ENCODE results near the gene AK1. TPM values are rescaled to one million over a fixed set of nuclear protein-coding genes. Genes with fewer than 3 reads are reported as not detected.

AK1 gene
- total RNA-seq, 1 experiment from 2014 or later = 39.2 TPM

GRCh38 chr9:127854960-127855359, 22.5 kb downstream of the AK1 start:
- no peaks in the 10 kb centered on the region for H3K27me3 Mint-ChIP-seq (ENCODE audit: insufficient read depth, unreplicated experiment)
- Histone ChIP-seq H3K36me3 (ENCODE audit: control insufficient read depth, insufficient read depth, low read length) (no peaks in the 10 kb centered on the region), H3K4me3 (ENCODE audit: low read depth, low read length) (no peak overlapping the region), H3K4me1 (peaks cover 9% of the 10 kb centered on the region; the same call in 1 of the 2 replicates), H3K9me3 (peaks cover under 1% of the 10 kb centered on the region; the same call in 1 of the 2 replicates), H3K27me3 (replicated peaks; ENCODE audit: control insufficient read depth, insufficient read depth, low read length) (no peaks in the 10 kb centered on the region)
- no TSS peak for BruUV-seq (replicated peaks)
- no peak for TF ChIP-seq CTCF (IDR thresholded peaks at IDR 0.05; ENCODE audit: insufficient read depth in 1 of 2, low read depth in 1 of 2, low read length in 1 of 2, severe bottlenecking in 1 of 2, unreplicated experiment in 1 of 2)
- no peaks in the 10 kb centered on the region for H3K9me3 Mint-ChIP-seq (ENCODE audit: unreplicated experiment)
- H3K4me3 Mint-ChIP-seq (ENCODE audit: unreplicated experiment) = no peak overlapping the region
- no peak overlapping the region for H3K27ac Mint-ChIP-seq (ENCODE audit: unreplicated experiment)
- no peaks in the 10 kb centered on the region for H3K36me3 Mint-ChIP-seq (ENCODE audit: insufficient read depth, unreplicated experiment)
- POLR2A ChIA-PET = no interaction called here
- peaks cover 7% of the 10 kb centered on the region for H3K4me1 Mint-ChIP-seq (ENCODE audit: low read depth, unreplicated experiment)
- CTCF ChIA-PET = no interaction called here
- intact Hi-C loops (cut with micrococcal nuclease; ENCODE audit: unreplicated experiment) = no loop called here
- no peak for DNase-seq

- Histone ChIP-seq H3K27me3 (replicated peaks; ENCODE audit: control insufficient read depth, insufficient read depth, low read length) (no peaks in the 10 kb centered on the region), H3K4me1 (peaks cover 9% of the 10 kb centered on the region; the same call in 1 of the 2 replicates), H3K36me3 (ENCODE audit: control insufficient read depth, insufficient read depth, low read length) (no peaks in the 10 kb centered on the region), H3K9me3 (peaks cover 7% of the 10 kb centered on the region), H3K4me3 (ENCODE audit: low read depth, low read length) (no peak within 1 kb of the TSS)
- CTCF ChIA-PET = no interaction called here
- Mint-ChIP-seq H3K27me3 (ENCODE audit: insufficient read depth, unreplicated experiment) (no peaks in the 10 kb centered on the region), H3K4me1 (ENCODE audit: low read depth, unreplicated experiment) (peaks cover 6% of the 10 kb centered on the region), H3K27ac (ENCODE audit: unreplicated experiment) (no peak within 1 kb of the TSS), H3K36me3 (ENCODE audit: insufficient read depth, unreplicated experiment) (no peaks in the 10 kb centered on the region), H3K4me3 (ENCODE audit: unreplicated experiment) (no peak within 1 kb of the TSS), H3K9me3 (ENCODE audit: unreplicated experiment) (peaks cover 6% of the 10 kb centered on the region)
- no peak for DNase-seq
- BruUV-seq (replicated peaks) = no TSS peak
- TF ChIP-seq CTCF (IDR thresholded peaks at IDR 0.05; ENCODE audit: insufficient read depth in 1 of 2, low read depth in 1 of 2, low read length in 1 of 2, severe bottlenecking in 1 of 2, unreplicated experiment in 1 of 2) = no peak
- intact Hi-C loops (cut with micrococcal nuclease; ENCODE audit: unreplicated experiment) = no loop called here
- POLR2A ChIA-PET = no interaction called here
These were observed 23.2 kb downstream of the AK1 start, which contains the start of gene ENG for GRCh38 chr9:127854184-127854806. ENG (minus strand) TSS chr9:127854658; CDS start chr9:127854355, 303 bp downstream.

- no peak overlapping the region for H3K4me3 ChIP-seq (ENCODE audit: low read depth, low read length)
- CTCF ChIA-PET = interaction anchor here (0.6 to 1.4 kb wide), 2 partner anchors 29 to 334 kb away, joined by 3 to 6 read pairs; no protein-coding TSS in a partner anchor
These were observed 23.9 kb downstream of the AK1 start for GRCh38 chr9:127853312-127854183.

More at GRCh38 chr9:127853312-127854183, 23.9 kb downstream of the AK1 start:
- BruUV-seq (replicated peaks) = no TSS peak
- H3K27ac Mint-ChIP-seq (ENCODE audit: unreplicated experiment) = no peak overlapping the region
- peaks cover 1% of the 10 kb centered on the region; the same call in 1 of the 2 replicates for H3K4me1 ChIP-seq
- H3K4me3 Mint-ChIP-seq (ENCODE audit: unreplicated experiment) = no peak overlapping the region
- no peaks in the 10 kb centered on the region for H3K36me3 Mint-ChIP-seq (ENCODE audit: insufficient read depth, unreplicated experiment)
- no peak for DNase-seq
- H3K27me3 ChIP-seq (replicated peaks; ENCODE audit: control insufficient read depth, insufficient read depth, low read length) = no peaks in the 10 kb centered on the region
- intact Hi-C loops (cut with micrococcal nuclease; ENCODE audit: unreplicated experiment) = no loop called here
- no peaks in the 10 kb centered on the region for H3K36me3 ChIP-seq (ENCODE audit: control insufficient read depth, insufficient read depth, low read length)
- no peaks in the 10 kb centered on the region for H3K4me1 Mint-ChIP-seq (ENCODE audit: low read depth, unreplicated experiment)
- peaks cover 14% of the 10 kb centered on the region for H3K9me3 ChIP-seq
- peaks cover 11% of the 10 kb centered on the region for H3K9me3 Mint-ChIP-seq (ENCODE audit: unreplicated experiment)
- TF ChIP-seq CTCF (IDR thresholded peaks at IDR 0.05; ENCODE audit: insufficient read depth in 1 of 2, low read depth in 1 of 2, low read length in 1 of 2, severe bottlenecking in 1 of 2, unreplicated experiment in 1 of 2) = no peak
- POLR2A ChIA-PET = interaction anchor here (0.6 kb wide), 1 partner anchor 62 kb away, joined by 3 read pairs; no protein-coding TSS in a partner anchor
- no peaks in the 10 kb centered on the region for H3K27me3 Mint-ChIP-seq (ENCODE audit: insufficient read depth, unreplicated experiment)
